HG03159 (cell line): ENCODE data around the gene COL6A2.
"Not testable (repeated sequence)": the region's sequence is repeated elsewhere in the genome, so short reads cannot be mapped to it uniquely, and the experiment has no call there.

Experiments used
- ATAC-seq: cut with Tn5 transposase; IDR thresholded peaks from one replicate; pipeline ENCODE4 v1.9.1; 2021; ENCODE audit warnings: mild to moderate bottlenecking, moderate library complexity; ENCODE audit not compliant: unreplicated experiment

Gene COL6A2

GRCh38 chr21:46092811-46093667 is 4.9 kb upstream of the COL6A2 start:
- ATAC-seq: no peak

DNA sequence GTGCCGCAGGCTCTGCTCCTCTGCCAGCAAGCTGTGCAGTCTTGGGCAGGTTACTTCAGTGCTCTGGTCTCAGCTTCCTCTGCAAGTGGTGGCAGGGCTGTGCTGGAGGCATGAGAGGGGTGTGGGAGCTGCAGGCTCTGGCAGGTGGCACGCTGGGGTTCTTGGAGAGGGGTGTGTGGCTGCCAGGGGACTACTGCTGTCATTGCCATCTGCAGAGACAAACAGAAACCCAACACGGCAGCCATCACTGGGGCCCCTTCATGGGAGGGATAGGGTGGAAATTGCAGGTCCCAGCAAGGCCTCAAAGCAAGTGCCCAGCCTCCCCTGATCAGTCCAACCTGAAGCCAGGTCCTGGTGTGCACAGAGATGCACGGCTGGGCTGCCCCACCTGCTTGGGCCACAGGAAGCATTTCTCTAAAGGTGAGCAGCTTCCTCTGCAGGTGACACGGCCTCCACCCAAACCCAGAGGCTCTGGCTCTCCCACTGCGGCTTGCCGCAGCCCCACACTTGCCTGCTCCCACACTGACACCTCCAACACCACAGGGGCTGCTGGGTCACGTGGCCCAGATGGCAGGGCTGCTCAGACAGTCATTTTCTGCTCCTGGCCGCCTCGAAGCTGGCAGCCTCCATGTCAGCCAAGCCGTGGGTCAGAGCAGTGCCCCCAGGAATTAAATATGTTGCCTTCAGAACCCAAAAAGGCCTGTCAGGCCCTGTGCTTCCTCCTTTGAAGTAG is 4.1 kb upstream of the COL6A2 start:
- no peak for ATAC-seq

DNA sequence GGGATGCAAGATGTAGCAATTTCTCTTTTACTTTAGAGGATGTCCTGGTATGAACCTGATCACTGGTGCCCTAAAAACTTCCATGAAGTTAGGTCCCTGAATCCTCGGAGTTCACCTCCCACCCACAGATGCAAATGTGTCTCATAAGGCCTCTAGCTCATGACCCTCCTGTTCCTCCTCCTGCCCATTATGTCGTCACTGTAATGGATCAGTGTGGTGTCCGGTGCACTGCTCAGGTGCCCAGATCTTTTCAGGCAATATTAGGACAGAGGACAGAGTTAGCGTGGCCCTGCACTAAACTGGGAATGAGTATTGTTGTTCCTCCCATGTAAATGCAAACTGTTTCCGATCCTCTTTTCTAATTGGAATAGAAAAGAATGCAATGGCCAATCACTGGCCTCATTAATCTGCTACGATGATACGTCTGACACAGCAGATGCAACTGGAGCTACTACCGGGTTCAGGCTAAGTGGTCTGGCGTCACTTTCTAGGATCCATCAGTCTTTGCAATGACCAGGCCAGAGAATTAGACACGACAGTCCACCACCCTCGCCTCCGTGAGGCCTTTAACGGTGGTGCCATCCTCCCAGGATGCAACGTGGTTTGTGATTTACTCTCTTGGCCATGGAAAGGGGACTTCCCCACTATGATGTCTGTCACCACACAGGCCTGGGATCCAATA is 3.4 kb upstream of the COL6A2 start:
- no peak for ATAC-seq

DNA sequence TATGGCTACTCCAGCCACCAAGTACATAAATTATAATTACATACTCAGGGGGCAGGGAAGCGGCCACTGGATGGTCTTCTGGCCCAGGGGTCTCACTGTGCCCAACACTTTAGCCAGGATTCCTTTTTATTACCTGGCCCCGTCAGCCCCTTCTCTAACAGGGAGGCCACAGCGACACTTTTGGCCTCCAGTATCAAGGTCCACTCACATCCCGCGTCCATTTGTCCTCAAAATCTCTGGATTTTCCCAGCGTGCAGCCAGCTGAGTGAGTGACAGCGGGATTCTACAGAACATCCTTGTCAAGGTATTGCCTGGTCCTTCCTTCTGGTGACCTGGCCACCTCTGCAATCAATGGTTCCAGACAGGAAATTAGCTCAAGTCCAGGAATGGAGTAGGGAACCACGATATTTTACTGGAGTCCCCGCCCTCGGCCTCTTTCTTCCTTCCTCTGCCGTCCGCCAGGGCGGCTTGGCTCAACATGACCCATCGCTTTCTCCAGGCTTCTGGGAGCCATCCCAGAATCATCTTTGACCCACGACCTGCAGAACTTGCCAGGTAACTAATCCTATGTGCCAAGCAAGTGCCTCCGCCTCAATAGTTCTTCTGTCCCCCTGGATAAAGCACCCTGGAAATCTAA is 2.7 kb upstream of the COL6A2 start:
- no peak for ATAC-seq

- no peak for ATAC-seq
These were observed 1.9 kb upstream of the COL6A2 start for GRCh38 chr21:46095814-46096595.

DNA sequence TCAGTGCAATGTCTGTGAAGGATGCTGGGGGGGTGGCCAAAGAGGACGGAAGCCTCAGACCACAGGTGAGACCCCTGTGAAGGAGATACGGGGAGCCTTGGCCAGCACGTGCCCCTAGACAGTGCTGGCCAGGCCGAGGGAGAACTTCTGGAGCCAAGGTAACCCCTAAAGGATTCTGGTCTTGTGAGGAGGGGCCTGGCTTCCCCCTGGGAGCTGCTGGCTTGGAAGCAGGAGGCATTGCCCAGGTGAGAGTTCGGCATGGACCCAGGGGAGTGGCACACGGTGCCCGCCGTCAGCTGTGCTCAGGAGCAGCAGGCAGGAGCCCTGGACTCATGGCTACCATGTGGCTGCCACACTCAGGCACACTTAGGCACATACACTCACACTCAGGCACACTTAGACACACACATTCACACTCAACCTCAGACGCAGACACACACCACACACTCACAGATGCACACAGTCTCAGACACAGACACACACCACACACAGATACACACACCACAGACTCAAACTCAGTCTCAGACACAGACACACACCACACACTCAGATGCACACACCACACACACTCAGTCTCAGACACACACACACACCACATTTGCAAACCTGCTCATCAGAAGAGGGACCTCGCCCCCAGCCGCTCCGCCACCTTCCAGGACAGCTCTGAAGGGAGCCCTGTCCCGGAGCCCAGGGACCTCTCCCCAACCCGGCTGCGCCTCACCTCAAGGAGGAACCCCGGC is 1.1 kb upstream of the COL6A2 start:
- ATAC-seq: no peak

- ATAC-seq: no peak
These were observed 610 bp downstream of the COL6A2 start for GRCh38 chr21:46098303-46099141.

- ATAC-seq: no peak
These were observed 1.6 kb downstream of the COL6A2 start for GRCh38 chr21:46099476-46099875.

- no peak for ATAC-seq
These were observed 2.1 kb downstream of the COL6A2 start for GRCh38 chr21:46100020-46100419.

DNA sequence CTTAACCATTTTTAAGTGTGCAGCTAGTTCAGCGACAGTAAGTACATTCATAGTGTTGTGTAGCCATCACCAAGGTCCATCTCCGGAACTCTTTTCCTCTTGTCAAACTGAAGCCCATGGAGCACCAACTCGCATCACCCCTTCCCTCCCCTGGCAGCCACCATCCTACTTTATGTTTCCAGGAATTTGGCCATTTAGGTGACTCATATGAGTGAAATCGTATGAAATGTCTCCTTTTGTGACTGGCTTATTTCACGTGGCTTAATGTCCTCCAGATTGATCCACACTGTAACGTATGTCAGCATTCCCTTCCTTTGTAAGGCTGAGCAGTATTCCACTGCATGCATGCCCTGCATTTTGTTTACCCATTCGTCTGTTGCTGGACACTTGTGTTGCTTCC is 2.5 kb downstream of the COL6A2 start:
- ATAC-seq: no peak

GRCh38 chr21:46100906-46101305 is 3.0 kb downstream of the COL6A2 start:
- no peak for ATAC-seq

DNA sequence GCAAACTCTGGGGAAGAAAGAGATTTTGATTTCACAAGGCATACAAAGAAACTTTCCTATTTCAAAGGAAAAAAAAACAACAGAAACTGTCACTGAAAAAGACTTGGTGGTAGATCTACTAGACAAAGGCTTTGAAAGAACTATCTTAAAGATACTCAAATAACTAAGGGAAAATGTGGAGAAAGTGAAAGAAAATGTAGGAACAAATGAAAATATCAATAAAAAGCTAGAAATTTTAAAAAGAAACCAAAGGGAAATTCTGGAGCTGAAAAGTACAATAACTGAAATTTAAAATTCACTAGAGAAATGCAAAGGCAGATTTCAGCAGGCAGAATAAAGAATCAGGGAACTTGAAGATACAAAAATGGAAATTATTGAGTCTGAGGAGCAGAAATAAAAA is 6.2 kb downstream of the COL6A2 start:
- no peak for ATAC-seq

GRCh38 chr21:46107376-46107775 is 9.5 kb downstream of the COL6A2 start:
- ATAC-seq: not testable (repeated sequence)

DNA sequence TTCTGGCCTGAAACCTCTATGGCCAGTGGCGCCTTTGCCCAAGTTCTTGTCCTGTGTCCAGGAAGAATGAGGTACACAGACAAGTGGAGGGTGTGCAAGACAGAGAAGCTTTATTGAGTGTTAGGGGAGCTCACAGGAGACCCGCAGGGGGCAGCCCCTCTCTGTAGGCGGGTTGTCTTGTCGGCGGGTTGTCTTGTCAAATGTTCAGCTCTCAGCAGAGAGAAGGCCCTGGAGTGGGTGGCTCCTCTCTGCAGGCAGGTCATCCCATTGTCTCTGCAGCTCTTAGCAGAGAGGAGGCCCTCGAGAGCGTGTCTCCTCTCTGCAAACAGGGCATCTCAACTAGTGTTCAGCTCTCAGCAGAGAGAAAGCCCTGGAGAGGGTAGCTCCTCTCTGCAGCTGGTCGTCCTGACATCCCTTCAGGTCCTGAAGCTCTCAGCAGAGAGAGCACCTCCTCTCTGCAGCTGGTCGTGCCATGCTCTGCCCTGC is 11.0 kb downstream of the COL6A2 start:
- no peak for ATAC-seq

- ATAC-seq: no peak
These were observed 11.7 kb downstream of the COL6A2 start for GRCh38 chr21:46109313-46110221.

DNA sequence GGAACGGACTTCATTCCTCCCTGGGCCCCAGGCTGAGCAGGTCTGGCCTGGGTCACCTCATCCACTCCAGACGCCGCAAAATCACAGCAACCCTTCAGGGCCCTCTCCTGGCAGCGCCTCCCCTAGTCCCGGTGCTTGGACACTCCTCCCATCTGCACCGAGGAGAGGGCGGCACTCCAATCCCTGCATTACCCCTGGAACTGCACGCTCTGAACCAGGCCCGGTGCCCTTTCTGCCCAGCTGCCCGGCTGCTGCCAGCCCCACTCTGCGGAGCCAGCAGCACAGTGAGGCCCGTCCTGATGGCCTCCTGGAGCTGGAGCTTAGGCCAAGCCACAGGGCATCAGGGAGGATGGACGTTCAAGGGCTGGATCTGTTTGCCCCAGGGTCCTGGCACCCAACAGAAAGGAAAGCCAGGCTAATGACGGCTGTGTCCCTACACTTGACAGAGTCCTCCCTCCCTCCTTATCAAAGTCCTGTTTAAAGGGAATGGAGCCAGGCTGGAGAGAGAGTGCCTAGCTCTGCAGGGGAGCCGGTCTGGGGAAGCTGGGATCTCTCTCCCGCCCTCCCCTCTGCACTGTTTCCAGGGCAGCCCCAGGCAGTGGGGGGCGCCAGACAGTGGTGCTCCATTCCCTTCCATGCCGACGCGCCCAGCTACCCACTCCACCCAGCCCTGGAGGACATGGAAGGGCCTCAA is 12.7 kb downstream of the COL6A2 start:
- ATAC-seq: no peak

DNA sequence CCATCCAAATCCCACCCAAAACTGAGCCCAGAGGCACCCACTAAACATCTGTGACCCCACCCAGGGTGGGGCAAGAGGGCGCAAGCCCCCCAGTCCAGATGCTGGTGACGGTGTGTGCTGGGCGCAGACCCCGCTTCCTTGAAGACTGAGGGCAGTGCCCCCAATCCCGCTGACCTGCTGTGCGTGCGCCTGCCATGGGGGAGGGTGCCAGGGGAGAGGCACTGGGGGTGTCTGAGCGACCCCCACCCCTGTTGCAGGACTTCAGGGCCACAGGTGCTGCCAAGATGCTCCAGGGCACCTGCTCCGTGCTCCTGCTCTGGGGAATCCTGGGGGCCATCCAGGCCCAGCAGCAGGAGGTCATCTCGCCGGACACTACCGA is 13.3 kb downstream of the COL6A2 start:
- no peak for ATAC-seq
